ENCODE data around the gene CFAP61. TPM values are rescaled to one million over a fixed set of nuclear protein-coding genes. Genes with fewer than 3 reads are reported as not detected.
"Not testable (repeated sequence)": the region's sequence is repeated elsewhere in the genome, so short reads cannot be mapped to it uniquely, and the experiment has no call there.

Gene CFAP61, protein sequence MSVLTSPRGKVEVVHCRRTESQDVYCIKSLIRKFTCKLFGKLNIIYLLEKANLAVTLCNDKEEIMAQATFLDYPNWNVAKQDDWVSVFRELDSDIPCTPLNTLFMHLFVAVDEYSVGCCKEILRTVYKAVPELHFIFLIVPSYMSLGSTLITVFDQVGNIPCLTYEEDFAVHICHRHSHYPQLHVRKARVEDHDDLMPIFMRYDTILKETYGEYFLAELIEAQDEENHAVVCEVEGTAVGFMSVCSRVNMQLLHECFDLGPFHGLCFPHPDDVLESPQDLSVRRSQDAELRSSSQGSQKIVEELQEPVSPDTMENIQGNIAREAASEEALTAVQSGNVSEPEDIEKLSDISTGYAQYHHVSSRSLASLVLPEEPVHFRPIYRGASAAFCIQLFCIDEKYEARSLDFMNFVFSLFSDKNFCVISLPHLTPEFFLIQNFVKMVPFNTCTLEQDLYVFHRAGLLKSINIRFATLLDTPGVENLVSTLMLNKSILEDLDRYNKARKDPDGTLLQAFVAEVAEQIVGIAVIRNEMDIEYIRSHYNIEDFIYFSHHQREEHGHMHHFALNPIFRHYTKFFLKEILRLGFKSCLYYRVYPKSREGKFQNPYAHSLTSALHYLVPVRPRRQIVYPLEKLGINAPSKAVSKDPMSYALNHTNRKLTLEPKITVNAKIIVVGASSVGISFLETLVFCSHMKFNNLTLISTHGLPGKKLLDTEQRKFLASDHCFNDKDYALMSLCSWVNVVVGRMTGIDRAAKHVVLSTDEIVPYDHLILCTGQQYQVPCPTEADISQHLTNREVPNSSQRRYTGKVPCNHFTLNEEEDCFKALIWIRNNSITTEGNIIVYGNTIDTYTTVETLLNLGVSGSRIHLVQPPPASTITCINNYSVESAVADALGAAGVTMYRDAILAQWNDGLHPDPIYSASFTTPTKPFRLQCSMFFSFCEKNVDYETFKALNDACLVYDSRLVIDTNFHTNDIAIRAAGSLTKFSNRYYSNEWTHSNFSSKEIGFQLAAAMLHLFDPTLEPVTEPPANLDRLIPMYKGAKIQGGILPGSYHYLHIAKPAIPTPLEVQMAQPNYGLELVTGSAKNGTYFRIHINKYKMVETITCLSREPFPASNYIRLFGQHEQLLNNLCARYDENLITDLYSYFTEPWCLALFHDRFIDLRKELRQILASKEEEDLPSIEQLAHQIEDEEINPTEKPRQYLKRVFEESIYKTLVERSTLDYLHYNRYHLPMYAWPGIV
- total RNA-seq = not detected

GRCh38 chr20:20052074-20052970 lies at the start of gene CFAP61, which contains the start of gene CRNKL1:
CFAP61 (plus strand) TSS chr20:20052532; CDS start chr20:20056654, 4,122 bp downstream.
CRNKL1 (minus strand) TSS chr20:20052466; CDS start chr20:20052342, 124 bp downstream.
- peak; percentile 98 for DNase-seq (ENCODE audit: extremely low spot score)
- Histone ChIP-seq H3K4me1 (peaks cover 10 to 22% (median 19%) of the 10 kb centered on the region in 4 donors), H3K27me3 (peaks cover 0 to 5% (median 0%) of the 10 kb centered on the region in 4 donors), H3K36me3 (peaks cover 30 to 33% (median 31%) of the 10 kb centered on the region in 4 donors), H3K4me3 (peak within 1 kb of the TSS; percentile 81 to 99 (median 92)), H3K27ac (replicated peaks in 1 of 4) (peak within 1 kb of the TSS; percentile 77 to 89 (median 86)), H3K9me3 (no peaks in the 10 kb centered on the region)
- intact Hi-C loops (cut with DNase I) = no loop called here
- TF ChIP-seq POLR2AphosphoS5 (IDR thresholded peaks at IDR 0.05) (peak; percentile 68 to 80), POLR2A (IDR thresholded peaks at IDR 0.05; ENCODE audit: low read depth) (no peak)
- under 1% methylated on average over 25 of the region's 67 CpGs for WGBS

DNA sequence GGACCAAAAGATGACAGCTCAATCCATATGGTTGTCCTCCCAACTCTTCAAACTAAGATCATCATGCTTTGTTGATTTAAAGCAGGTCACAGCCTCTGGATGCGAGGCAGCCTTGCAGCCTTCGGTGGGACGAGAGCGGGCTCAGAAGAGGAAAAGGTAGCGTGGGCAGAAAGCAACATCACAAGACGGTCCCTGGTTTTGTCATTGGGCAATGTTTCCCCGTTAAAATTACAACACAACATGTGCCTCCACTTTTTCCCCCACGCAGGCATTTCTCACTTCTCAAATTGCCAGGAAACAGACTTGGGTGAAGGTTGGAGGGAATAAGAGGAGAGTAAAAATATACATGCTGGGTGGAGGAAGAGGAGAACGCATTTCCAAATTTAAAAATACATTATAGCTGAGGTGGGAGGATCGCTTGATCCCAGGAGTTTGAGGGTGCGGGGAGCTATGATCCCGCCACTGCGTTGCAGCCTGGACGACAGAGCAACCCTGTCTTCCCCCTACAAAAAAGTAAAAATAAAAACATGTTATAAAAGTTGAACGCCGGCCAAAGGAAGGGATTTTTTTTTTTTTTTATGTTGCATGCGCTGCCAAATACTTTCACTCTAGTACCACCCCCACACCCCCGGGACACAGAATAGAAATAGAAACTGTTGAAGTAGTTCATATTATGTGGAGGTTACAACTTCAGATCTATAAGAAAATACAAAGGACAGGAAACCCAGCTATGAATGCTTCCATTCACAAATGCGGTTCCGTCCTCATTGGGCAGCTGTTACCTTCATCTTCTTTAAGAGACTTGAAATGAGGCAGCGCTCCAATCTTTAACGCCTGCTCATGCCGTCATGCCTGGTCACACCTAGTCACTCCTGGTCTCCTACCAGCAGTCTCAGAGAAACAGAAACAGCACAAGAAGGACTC lies 49.0 kb upstream of the CFAP61 start:
- WGBS = 16% methylated on average over 23 of the region's 23 CpGs
- Histone ChIP-seq H3K27ac (replicated peaks in 1 of 4) (peak overlapping the region; percentile 50 to 75 (median 69)), H3K4me3 (peak overlapping the region; percentile 30 to 37 (median 34)), H3K4me1 (peaks cover 24 to 39% (median 33%) of the 10 kb centered on the region in 4 donors), H3K27me3 (no peaks in the 10 kb centered on the region), H3K36me3 (peaks cover 14 to 43% (median 33%) of the 10 kb centered on the region in 4 donors), H3K9me3 (no peaks in the 10 kb centered on the region)
- TF ChIP-seq POLR2AphosphoS5 (IDR thresholded peaks at IDR 0.05) (peak; percentile 45 to 69), POLR2A (IDR thresholded peaks at IDR 0.05; ENCODE audit: low read depth) (no peak)
- TF ChIP-seq, protein P1, sequence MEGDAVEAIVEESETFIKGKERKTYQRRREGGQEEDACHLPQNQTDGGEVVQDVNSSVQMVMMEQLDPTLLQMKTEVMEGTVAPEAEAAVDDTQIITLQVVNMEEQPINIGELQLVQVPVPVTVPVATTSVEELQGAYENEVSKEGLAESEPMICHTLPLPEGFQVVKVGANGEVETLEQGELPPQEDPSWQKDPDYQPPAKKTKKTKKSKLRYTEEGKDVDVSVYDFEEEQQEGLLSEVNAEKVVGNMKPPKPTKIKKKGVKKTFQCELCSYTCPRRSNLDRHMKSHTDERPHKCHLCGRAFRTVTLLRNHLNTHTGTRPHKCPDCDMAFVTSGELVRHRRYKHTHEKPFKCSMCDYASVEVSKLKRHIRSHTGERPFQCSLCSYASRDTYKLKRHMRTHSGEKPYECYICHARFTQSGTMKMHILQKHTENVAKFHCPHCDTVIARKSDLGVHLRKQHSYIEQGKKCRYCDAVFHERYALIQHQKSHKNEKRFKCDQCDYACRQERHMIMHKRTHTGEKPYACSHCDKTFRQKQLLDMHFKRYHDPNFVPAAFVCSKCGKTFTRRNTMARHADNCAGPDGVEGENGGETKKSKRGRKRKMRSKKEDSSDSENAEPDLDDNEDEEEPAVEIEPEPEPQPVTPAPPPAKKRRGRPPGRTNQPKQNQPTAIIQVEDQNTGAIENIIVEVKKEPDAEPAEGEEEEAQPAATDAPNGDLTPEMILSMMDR (IDR thresholded peaks at IDR 0.05) = no peak
- intact Hi-C loops (cut with DNase I) = no loop called here
- no peak for DNase-seq (ENCODE audit: extremely low spot score)

DNA sequence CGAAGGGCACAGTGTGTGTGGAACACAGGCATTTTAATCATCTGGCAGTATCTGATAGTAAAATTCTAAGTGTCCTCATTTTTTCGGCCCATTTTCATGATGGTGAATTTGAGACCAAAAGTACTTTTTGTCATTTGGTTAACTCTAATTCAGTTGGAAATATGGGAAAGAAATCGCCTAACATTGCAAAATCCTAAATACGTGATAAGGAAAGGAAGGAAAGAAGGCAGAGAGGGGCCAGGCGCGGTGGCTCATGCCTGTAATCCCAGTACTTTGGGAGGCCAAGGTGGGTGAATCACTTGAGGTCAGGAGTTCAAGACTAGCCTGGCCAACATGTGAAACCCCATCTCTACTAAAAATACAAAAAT lies 48.4 kb upstream of the CFAP61 start:
- intact Hi-C loops (cut with DNase I); DNase-seq (ENCODE audit: extremely low spot score); H3K27me3 ChIP-seq; H3K9me3 ChIP-seq: not testable (repeated sequence)
- 67% methylated on average over 6 of the region's 6 CpGs for WGBS
- Histone ChIP-seq H3K36me3 (peaks cover 8 to 37% (median 27%) of the 10 kb centered on the region in 4 donors), H3K27ac (replicated peaks in 1 of 4) (peak overlapping the region; percentile 50 to 75 (median 69)), H3K4me1 (peaks cover 24 to 38% (median 30%) of the 10 kb centered on the region in 4 donors), H3K4me3 (peak overlapping the region; percentile 30 to 37 (median 34))

GRCh38 chr20:20005342-20005741 lies 47.0 kb upstream of the CFAP61 start:
- H3K4me3 ChIP-seq = no peak overlapping the region
- TF ChIP-seq POLR2AphosphoS5 (IDR thresholded peaks at IDR 0.05) = no peak
- no peak overlapping the region for H3K27ac ChIP-seq (replicated peaks in 1 of 4)
- peaks cover 6 to 23% (median 13%) of the 10 kb centered on the region in 4 donors for H3K36me3 ChIP-seq
- no peak for DNase-seq (ENCODE audit: extremely low spot score)
- H3K4me1 ChIP-seq = peaks cover 31 to 34% (median 32%) of the 10 kb centered on the region in 4 donors
- intact Hi-C loops (cut with DNase I) = no loop called here
- H3K9me3 ChIP-seq = no peaks in the 10 kb centered on the region
- H3K27me3 ChIP-seq = no peaks in the 10 kb centered on the region
- WGBS = 86% methylated on average over 7 of the region's 7 CpGs

GRCh38 chr20:20009784-20010253 lies 42.5 kb upstream of the CFAP61 start:
- no peak overlapping the region for H3K4me3 ChIP-seq

More at GRCh38 chr20:20009784-20010253, 42.5 kb upstream of the CFAP61 start:
- Histone ChIP-seq H3K27me3 (no peaks in the 10 kb centered on the region), H3K27ac (replicated peaks in 1 of 4) (peak overlapping the region in 1 of 4 donors; percentile 11), H3K36me3 (no peaks in the 10 kb centered on the region), H3K9me3 (no peaks in the 10 kb centered on the region), H3K4me1 (peaks cover 15 to 21% (median 20%) of the 10 kb centered on the region in 4 donors)
- TF ChIP-seq POLR2AphosphoS5 (IDR thresholded peaks at IDR 0.05) = no peak
- TF ChIP-seq, protein P1 (IDR thresholded peaks at IDR 0.05) = no peak
- TF ChIP-seq POLR2A (IDR thresholded peaks at IDR 0.05; ENCODE audit: low read depth) = no peak
- TF ChIP-seq EP300 (IDR thresholded peaks at IDR 0.05) = no peak
- intact Hi-C loops (cut with DNase I) = no loop called here
- DNase-seq (ENCODE audit: extremely low spot score) = no peak
- WGBS = 65% methylated on average over 12 of the region's 14 CpGs
